KBM-7 (cell line): ENCODE data around the gene TTLL5.
"Not testable (repeated sequence)": the region's sequence is repeated elsewhere in the genome, so short reads cannot be mapped to it uniquely, and the experiment has no call there.

Source experiments
- DNase-seq: peaks from one replicate; pipeline ENCODE4 v3.0.0-alpha.2; 2015
- in situ Hi-C: fragments of 300-500 bp; cut with MboI; formaldehyde crosslinking; loops from 2 replicates; pipeline ENCODE4 v1.14.3; 2020; ENCODE audit warnings: low sequenced_read_pairs, low pct_unique_long_range_greater_than_20kb, mixed read lengths

TTLL5 gene

DNA sequence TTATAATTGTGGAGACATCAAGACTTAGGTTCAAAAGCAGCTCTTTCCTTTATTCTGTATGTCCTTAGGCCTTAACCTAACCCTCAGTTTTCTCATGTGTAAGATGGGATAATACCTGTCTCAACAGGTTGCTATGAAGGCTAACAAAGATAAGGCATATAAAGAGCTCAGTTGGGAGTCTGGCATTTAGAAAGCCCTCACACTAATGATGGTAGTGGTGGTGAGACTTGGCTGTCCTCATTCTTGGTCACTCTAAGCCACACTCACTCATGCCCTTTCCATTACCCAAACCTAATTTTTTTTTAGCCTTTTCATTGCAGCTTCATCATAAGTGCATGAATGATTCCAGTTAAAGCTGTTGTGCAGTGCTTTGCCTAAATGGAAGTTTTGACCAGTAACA, 183.4 kb downstream of the TTLL5 start:
- in situ Hi-C loops: no loop called here
- DNase-seq: no peak

GRCh38 chr14:75845136-75845804, 184.2 kb downstream of the TTLL5 start:
- DNase-seq: no peak
- in situ Hi-C loops: no loop called here

DNA sequence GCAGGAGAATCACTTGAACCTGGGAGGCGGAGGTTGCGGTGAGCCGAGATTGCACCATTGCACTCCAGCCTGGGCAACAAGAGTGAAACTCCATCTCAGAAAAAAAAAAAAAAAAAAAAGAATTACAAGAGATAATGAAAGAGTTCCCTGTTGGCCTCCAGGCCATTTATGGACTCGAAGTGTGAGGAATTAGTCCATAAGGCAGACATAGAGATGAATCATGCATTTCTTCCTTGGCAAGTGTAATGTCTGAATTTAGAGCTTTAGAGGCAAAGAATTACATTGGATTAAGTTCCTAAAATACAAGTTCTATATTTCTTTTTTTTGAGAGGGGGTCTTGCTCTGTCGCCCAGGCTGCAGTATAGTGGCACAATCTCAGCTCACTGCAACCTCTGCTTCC, 185.6 kb downstream of the TTLL5 start:
- DNase-seq, in situ Hi-C loops: not testable (repeated sequence)

GRCh38 chr14:75847584-75847983, 186.5 kb downstream of the TTLL5 start:
- in situ Hi-C loops: no loop called here
- DNase-seq: no peak

DNA sequence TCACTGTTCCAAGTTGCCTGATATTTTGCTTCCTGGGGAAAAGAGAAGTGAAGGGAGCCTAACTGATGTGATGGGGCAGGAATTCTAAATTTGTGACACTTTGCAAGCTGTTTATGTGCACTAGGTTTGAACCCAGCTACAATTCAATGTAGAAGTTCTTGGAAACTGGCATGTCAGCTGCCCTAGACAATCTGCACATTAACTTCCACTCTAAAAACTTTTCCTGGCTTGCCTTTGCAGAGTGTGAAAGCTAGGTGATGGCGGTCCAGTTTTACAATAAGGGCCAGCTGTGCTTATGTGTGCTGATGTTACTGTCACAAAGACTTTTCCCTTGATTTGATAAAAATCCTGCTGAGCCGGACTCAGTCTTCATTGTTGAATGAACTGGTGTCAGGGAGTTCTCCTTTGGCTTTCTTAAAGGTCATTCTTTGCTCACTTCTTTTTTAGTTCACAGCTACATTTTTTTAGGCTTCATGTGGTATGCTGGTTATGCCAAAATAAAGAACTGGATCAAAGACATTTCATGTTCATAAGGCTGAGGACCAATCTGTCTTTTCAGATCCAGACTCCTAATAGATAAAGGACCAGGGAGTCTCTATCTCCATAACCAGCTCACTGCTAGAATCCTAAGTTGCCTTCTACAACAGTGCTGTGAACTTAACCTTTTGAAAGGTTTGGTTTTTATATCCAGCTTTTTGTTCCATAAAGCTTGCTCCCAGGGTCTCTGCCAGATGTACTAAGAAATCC, 187.3 kb downstream of the TTLL5 start:
- in situ Hi-C loops: no loop called here
- no peak for DNase-seq

GRCh38 chr14:75849300-75849895, 188.4 kb downstream of the TTLL5 start:
- in situ Hi-C loops: no loop called here
- DNase-seq: no peak

- DNase-seq: no peak
- in situ Hi-C loops: no loop called here
Measured at GRCh38 chr14:75851574-75851866, 190.5 kb downstream of the TTLL5 start.

GRCh38 chr14:75854111-75854799, 193.2 kb downstream of the TTLL5 start:
- in situ Hi-C loops: no loop called here

DNA sequence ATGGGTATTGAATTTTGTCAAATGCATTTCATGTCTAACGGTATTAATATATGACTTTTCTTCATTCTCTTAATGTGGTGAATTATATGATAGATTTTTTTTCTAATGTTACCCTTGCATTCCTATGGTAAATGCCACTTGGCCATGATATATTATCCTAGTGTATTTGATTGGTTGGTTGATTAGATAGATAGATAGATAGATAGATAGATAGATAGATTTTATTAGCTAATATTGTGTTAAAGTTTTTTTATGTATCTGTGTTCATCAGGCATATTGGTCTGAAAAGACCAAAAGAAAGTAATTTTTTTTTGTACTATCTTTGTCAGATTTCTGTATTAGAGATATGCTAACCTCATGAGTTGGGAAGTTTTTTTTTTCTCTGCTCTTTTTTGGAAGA, 196.2 kb downstream of the TTLL5 start:
- no peak for DNase-seq
- in situ Hi-C loops: no loop called here

More at GRCh38 chr14:75854111-75854799, 193.2 kb downstream of the TTLL5 start:
- no peak for DNase-seq

DNA sequence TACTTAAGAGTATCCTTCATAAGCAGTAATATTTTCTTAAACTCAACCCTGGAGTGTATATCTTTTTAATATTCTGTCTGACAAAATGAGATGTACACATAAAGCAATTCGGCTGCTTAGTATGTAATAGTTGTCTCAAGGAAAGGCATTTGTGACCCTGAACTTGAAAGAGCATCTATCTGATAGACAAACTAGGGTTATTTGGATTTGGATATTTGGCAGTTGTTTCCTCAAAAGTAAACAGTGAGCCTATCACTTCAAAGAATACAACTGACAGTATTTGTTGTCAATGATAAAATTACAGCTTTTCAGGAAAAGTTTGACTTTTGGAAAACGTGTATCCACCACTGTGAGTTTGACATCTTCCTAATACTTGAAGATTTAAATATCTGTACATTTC, 197.3 kb downstream of the TTLL5 start:
- in situ Hi-C loops: no loop called here

GRCh38 chr14:75859746-75860145, 198.7 kb downstream of the TTLL5 start:
- in situ Hi-C loops: no loop called here
- no peak for DNase-seq

More for the DNA sequence above, 197.3 kb downstream of the TTLL5 start:
- no peak for DNase-seq

DNA sequence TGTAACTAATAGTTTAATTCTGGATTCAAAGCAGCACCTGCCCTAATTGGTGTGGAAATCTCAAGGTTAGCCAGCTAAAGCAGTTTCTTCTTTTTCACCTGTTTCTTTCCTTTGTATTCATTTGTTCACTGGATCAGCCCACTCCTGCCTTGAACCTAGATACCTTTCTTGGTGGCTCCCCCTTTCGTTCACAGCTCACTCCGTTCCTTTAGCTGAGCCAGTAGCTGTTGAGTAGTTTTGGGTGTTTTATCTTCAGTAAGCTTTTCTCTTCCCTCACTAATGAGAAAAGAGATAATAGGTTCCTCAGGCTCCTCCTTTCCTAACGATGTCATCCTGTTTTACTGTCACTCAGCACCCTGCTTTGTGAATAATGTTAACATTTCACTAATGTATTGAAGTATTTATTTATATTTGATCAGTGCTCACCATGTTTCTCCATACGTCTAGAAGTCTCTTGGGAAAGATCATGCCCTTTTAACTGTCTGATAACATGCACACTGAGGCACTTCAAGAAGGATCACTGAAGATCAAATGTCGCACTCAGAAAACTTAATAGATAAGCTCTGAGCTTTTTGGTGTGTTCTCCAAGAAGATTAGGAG, 199.6 kb downstream of the TTLL5 start:
- in situ Hi-C loops: no loop called here

DNA sequence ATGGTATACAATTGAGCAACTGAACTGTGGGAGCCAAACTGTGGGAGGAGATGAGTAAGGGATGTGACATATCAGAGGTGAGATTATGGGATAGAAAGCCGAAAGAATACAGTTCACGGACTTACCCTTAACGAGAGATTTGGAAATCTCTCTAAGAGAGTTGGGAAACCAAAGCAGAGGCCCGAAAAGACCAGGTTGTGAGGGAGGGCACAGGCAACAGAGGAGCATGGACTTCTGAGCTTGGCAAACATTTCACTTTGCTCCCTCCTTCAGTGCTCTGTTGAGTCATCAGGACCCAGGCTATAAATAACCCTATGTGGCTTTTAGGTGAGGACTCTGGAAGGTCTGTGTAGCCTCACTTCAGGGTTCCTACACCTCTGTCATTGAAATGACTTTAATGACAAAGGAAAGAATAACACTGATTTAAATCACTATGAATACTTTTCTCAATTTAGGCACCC, 200.1 kb downstream of the TTLL5 start:
- in situ Hi-C loops: no loop called here
- no peak for DNase-seq

More for the DNA sequence above, 199.6 kb downstream of the TTLL5 start:
- DNase-seq: no peak

GRCh38 chr14:75863221-75863620, 202.2 kb downstream of the TTLL5 start:
- no peak for DNase-seq
- in situ Hi-C loops: no loop called here

GRCh38 chr14:75864352-75864751, 203.3 kb downstream of the TTLL5 start:
- in situ Hi-C loops: no loop called here
- no peak for DNase-seq

DNA sequence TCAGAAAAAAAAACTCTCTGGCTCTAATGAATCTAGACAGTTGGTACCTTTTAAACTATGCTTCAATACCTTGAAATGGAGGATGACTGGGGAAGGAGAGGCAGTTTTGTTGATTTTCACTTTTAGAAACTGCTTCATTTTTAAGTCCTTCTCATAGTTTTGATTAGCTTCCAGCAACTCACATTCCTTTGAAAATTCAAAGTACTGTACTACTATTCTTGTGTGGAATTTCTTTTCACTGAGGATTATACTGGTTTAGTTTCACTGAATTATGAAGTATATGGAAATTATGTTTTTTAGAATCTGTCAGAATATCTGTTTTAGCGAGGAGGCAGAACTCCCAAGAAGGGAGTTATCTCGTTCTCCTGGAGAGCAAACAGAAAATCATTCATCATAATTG, 204.5 kb downstream of the TTLL5 start:
- in situ Hi-C loops: no loop called here

GRCh38 chr14:75866970-75867369, 205.9 kb downstream of the TTLL5 start:
- DNase-seq: no peak
- in situ Hi-C loops: no loop called here

More for the DNA sequence above, 204.5 kb downstream of the TTLL5 start:
- no peak for DNase-seq

GRCh38 chr14:75871181-75871880, 210.3 kb downstream of the TTLL5 start:
- in situ Hi-C loops: no loop called here

DNA sequence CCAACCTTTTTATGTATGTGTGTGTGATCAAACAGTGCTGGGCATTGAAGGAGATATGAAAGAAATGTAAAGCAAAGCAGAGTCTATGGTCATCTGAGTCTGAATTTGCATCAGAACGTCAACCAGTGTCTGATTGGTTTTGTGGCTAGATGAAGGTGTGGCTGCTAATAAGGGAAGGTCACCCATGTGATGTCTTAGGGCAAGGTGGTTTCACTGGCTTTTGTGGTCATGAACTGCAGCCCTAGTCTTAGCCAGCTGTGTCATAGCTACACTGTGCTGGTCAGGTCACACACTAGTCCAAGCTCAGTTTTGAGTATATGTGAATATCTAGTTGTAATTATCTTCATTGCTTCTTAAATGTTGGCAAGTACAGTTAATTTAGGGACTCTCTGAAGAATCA, 214.9 kb downstream of the TTLL5 start:
- in situ Hi-C loops: no loop called here
- DNase-seq: no peak

More at GRCh38 chr14:75871181-75871880, 210.3 kb downstream of the TTLL5 start:
- DNase-seq: no peak
